Heart right ventricle (tissue), 16 donors: ENCODE results near the gene ATXN1. TPM values are rescaled to one million over a fixed set of nuclear protein-coding genes. Genes with fewer than 3 reads are reported as not detected.
"Not testable (repeated sequence)": the region's sequence is repeated elsewhere in the genome, so short reads cannot be mapped to it uniquely, and the experiment has no call there.

Source experiments
- ATAC-seq, 8 donors: fragments of 200-7000 bp; cut with Tn5 transposase; one replicate each; pipeline ENCODE4 v1.9.1; 2020; ENCODE audit warnings: mild to moderate bottlenecking in 8 of 8, moderate library complexity in 8 of 8, moderate number of reproducible peaks in 1 of 8
- DNase-seq, 2 donors: peaks; one replicate each; pipeline ENCODE4 v3.0.0-alpha.2; 2020
- H3K27ac ChIP-seq, 10 donors: fragments of 200-600 bp; sonication (generic) in 2 of 10; one replicate each; pipeline versions ENCODE4 v1.5.0 to v1.8.0; 2020 to 2022; ENCODE audit warnings: mild to moderate bottlenecking in 3 of 10
- H3K27me3 ChIP-seq, 7 donors: fragments of 200-600 bp; one replicate each; pipeline ENCODE4 v1.8.0; 2021 to 2022; ENCODE audit warnings: mild to moderate bottlenecking in 2 of 7
- H3K36me3 ChIP-seq, 9 donors: fragments of 200-600 bp; sonication (generic) in 1 of 9; one replicate each; pipeline versions ENCODE4 v1.5.0 to v1.8.0; 2020 to 2022; ENCODE audit warnings: mild to moderate bottlenecking in 2 of 9
- H3K4me1 ChIP-seq, 9 donors: fragments of 200-600 bp; sonication (generic) in 1 of 9; one replicate each; pipeline versions ENCODE4 v1.5.0 to v1.8.0; 2020 to 2022; ENCODE audit warnings: mild to moderate bottlenecking in 4 of 9
- H3K4me3 ChIP-seq, 10 donors: fragments of 200-600 bp; sonication (generic) in 2 of 10; one replicate each; pipeline versions ENCODE4 v1.5.0 to v1.8.0; 2020 to 2022; ENCODE audit warnings: mild to moderate bottlenecking in 7 of 10, moderate library complexity in 2 of 10
- H3K9me3 ChIP-seq, 11 donors: fragments of 200-600 bp in 10 of 11; sonication (generic) in 2 of 11; one replicate each; pipeline versions ENCODE4 v1.5.0 to v1.8.0; 2013 to 2022; ENCODE audit warnings: mild to moderate bottlenecking in 2 of 11, control low read depth in 1 of 11, moderate library complexity in 1 of 11
- WGBS, 2 donors: extraction: QIAGEN DNeasy Blood & Tissue Kit; methylation state at CpG; one replicate each; pipeline ENCODE4 v1.1.7; 2013; ENCODE audit warnings: inconsistent platforms in 1 of 2; 5-methylcytosine and 5-hydroxymethylcytosine counted together
- intact Hi-C, 10 donors: fragments of 100-400 bp; cut with DNase I; formaldehyde crosslinking; loops; one replicate each; pipeline versions ENCODE4 v1.11.1 to v1.14.2; 2022
- polyA plus RNA-seq, 2 donors: library from polyadenylated mRNA; stranded (reverse); fragments of 200-250 nt; gene quantifications; one replicate each; pipeline ENCODE4 v1.2.3, GENCODE V29; 2013
- total RNA-seq, 10 donors: library from RNA; stranded (reverse); fragmentation: NEBNext Ultra II Directional in 3 of 10; extraction: Animal tissue kit (Norgen Biotek cat#: 25700) in 3 of 10; gene quantifications; one replicate each; pipeline versions ENCODE4 v1.2.1 to v1.2.4, GENCODE V29; 2021 to 2023
- TF ChIP-seq, protein P1 (sequence below), 9 donors: fragments of 200-600 bp; sonication (generic) in 2 of 9; IDR thresholded peaks; one replicate each; pipeline versions ENCODE4 v1.5.0 to v1.8.0; 2021 to 2022; ENCODE audit warnings: antibody characterized with exemption in 9 of 9, mild to moderate bottlenecking in 5 of 9, moderate library complexity in 1 of 9
- donor health status: Arrhythmogenic right ventricular cardiomyopathy.
- donor health status: ischemic (EF 13 %, LVEDD 7.1; RV severe dilation, severe dysfunction).
- donor health status: healthy with polysubstance abuse.
- donor health status: DM: no; HTN: yes; CAD: no.
- donor health status: DM: no; HTN: no; CAD: no.
- donor health status: ischemic (EF 25% LVEDD 6.9; RV normal size, moderate dysfunction).
- donor health status: ischemic (EF 25% LVEDD 5.7; RV mildly dilated, moderate dysfunction).
- donor health status: healthy.
- donor health status: DM: yes; HTN: yes; CAD: no.
- donor health status: Ischemic cardiomyopathy.
- donor health status: ischemic (EF 35%, LVEDD 5.7; RV mildly dilated, moderate dysfunction).
- donor health status: nonischemic (EF 11% LVEDD 7.7; RV severe dilation, severe dysfunction).
- donor health status: DM: yes; HTN: yes; CAD: no.
- donor health status: PGD.
- donor health status: ischemic (EF 29% LVEDD 5.4; RV normal size, mild dysfunction).
- donor health status: nonischemic (EF 23%, LVEDD 6.1; RV moderate dilation, normal function).

Gene ATXN1
- total and polyA plus RNA-seq, 12 donors = 4.1 to 46.5 (median 40.3) TPM

DNA sequence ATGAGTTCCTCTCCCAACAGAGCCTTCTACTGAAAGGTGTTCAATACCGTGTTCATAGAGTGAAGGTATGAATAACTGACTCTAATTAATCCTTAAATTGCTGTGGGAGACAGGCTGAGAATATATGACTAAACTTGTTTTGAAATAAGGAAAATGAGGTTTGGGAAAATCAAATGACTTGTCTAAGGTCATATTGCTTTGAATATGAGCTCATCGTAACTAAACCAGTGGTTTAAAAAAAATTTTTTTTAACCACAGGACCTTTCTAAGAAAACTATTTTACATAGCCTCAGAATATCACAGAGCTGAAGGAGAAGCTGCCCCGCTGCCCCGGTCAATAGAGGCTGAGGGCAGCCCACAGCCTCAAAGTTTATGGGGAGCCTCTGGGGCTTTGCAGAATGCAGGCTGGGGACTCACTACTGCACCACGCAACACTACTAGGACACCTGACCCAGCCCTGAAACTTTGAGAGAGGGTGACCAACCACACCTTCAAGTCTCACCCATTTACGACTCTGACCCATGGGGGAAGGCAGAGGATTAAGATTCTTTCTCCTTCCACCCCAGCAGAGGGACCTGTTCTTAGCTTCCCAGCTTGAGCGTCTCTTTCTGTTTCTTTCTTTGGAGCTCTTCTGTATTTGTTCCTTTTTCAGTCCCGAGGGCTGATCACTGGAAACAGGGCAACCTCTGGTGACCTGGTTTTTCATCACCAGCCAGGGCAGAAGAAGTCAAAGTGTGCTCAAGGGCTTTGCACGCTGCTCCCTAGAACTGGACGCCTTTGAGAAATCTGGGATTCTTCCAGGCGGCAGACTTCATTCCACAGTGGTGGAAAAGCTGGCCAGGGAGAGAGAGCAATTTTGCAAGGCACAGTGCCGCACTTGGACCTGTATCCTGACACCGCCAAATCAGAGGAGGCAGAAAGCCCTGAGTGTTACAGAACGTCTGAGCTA is 220.2 kb downstream of the ATXN1 start:
- H3K4me3 ChIP-seq = peak overlapping the region in 1 of 10 donors; percentile 15
- DNase-seq (peak; percentile 24 to 29), ATAC-seq (peak; percentile 36 to 84 (median 56))
- 58 to 64% methylated on average over 14 of the region's 14 CpGs for WGBS, 2 donors
- peak overlapping the region; percentile 15 to 74 (median 60) for H3K27ac ChIP-seq
- H3K36me3 ChIP-seq = no peaks in the 10 kb centered on the region
- intact Hi-C loops = loop anchor here in 5 of 10 donors (5.0 to 10.0 kb wide), 3 partner anchors 216 to 224 kb away; partner anchors contain the start of gene ATXN1 (in 4 of the 5)
- no peaks in the 10 kb centered on the region for H3K27me3 ChIP-seq
- TF ChIP-seq, protein P1, sequence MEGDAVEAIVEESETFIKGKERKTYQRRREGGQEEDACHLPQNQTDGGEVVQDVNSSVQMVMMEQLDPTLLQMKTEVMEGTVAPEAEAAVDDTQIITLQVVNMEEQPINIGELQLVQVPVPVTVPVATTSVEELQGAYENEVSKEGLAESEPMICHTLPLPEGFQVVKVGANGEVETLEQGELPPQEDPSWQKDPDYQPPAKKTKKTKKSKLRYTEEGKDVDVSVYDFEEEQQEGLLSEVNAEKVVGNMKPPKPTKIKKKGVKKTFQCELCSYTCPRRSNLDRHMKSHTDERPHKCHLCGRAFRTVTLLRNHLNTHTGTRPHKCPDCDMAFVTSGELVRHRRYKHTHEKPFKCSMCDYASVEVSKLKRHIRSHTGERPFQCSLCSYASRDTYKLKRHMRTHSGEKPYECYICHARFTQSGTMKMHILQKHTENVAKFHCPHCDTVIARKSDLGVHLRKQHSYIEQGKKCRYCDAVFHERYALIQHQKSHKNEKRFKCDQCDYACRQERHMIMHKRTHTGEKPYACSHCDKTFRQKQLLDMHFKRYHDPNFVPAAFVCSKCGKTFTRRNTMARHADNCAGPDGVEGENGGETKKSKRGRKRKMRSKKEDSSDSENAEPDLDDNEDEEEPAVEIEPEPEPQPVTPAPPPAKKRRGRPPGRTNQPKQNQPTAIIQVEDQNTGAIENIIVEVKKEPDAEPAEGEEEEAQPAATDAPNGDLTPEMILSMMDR (IDR thresholded peaks at IDR 0.05) = peak in 5 of 9 donors; percentile 18 to 51 (median 35)
- H3K4me1 ChIP-seq = peaks cover 9 to 49% (median 29%) of the 10 kb centered on the region in 9 donors
- H3K9me3 ChIP-seq = no peaks in the 10 kb centered on the region

DNA sequence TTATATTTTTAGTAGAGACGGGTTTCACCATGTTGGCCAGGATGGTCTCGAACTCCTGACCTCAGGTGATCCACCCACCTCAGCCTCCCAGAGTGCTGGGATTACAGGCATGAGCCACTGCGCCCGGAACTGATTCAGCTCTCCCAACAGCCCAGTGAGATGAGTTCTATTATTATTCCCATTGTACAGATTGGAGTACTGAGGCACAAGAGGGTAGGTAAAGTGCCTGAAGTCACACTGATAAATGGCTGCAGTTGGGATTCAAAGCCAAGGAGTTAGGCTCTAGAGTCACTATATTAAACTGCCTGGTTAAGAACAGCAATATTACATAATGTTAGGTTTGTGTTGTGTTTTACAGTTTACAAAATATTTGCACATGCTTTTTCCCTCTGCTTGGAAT is 220.9 kb downstream of the ATXN1 start:
- H3K4me1 ChIP-seq = peaks cover 9 to 48% (median 28%) of the 10 kb centered on the region in 9 donors
- intact Hi-C loops = loop anchor here in 5 of 10 donors (5.0 to 10.0 kb wide), 3 partner anchors 217 to 224 kb away; partner anchors contain the start of gene ATXN1 (in 4 of the 5)
- not testable (repeated sequence) for H3K27me3 ChIP-seq, DNase-seq, H3K9me3 ChIP-seq, ATAC-seq, H3K4me3 ChIP-seq, H3K36me3 ChIP-seq
- H3K27ac ChIP-seq = peak overlapping the region in 2 of 10 donors; percentile 59 to 74
- WGBS, 2 donors = 97 to 98% methylated on average over 4 of the region's 4 CpGs

DNA sequence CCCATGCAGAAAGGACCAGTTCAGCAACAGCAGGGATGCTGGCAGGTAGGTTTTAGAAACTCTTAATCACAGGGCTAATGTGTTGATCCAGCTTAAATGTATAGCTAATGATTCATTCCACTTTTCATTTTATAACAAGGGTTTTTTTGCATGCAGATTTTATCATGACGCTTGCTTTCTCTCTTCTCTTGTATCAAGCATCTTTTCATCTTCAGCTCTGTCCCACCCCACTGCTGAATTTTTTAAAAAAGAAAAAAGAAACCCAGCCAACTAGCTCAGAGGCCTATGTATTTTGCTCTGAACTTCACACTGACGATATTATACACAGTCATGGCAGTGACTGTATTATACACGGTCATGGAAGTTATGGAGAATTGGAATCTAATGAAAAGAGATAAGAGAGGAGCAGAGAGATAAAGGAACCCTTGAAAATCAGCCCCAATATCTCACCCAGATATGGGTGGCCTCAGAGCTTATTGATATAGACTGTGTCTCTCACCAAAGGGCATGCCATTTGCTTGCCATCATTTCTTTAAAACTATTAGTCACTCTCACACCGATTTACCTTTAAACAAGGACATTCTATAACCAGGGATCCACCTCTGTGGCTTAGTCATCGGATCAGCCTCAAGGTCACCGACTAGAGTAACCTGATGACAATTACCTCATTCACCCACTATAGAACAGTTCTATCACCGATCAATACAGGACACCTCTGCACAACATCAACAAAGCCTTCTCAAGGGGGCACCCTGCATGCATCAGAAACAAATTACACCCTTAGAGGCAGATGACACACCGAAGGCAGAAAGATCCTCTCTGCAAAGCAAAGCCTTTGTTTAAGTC is 222.0 kb downstream of the ATXN1 start:
- Histone ChIP-seq H3K9me3 (no peaks in the 10 kb centered on the region), H3K4me1 (peaks cover 6 to 38% (median 22%) of the 10 kb centered on the region in 9 donors), H3K36me3 (no peaks in the 10 kb centered on the region), H3K4me3 (no peak overlapping the region), H3K27me3 (no peaks in the 10 kb centered on the region), H3K27ac (no peak overlapping the region)
- DNase-seq = no peak
- no peak for ATAC-seq
- TF ChIP-seq, protein P1 (IDR thresholded peaks at IDR 0.05) = no peak
- intact Hi-C loops = no loop called here
- 79% methylated on average over 8 of the region's 8 CpGs for WGBS, 2 donors

- Histone ChIP-seq H3K4me1 (peaks cover 0 to 8% (median 5%) of the 10 kb centered on the region in 9 donors), H3K36me3 (no peaks in the 10 kb centered on the region), H3K9me3 (no peaks in the 10 kb centered on the region), H3K27me3 (no peaks in the 10 kb centered on the region), H3K4me3 (no peak overlapping the region), H3K27ac (no peak overlapping the region)
- intact Hi-C loops = no loop called here
- DNase-seq = no peak
- TF ChIP-seq, protein P1 (IDR thresholded peaks at IDR 0.05) = no peak
- ATAC-seq = no peak
- WGBS, 2 donors = 84 to 86% methylated on average over 5 of the region's 5 CpGs
These were observed 225.7 kb downstream of the ATXN1 start for GRCh38 chr6:16535564-16535963.
